SK-N-SH treated with all-trans-retinoic acid at 6 μM for 48 hours (cell line): ENCODE data around the gene TP53.
"Not testable (repeated sequence)": the region's sequence is repeated elsewhere in the genome, so short reads cannot be mapped to it uniquely, and the experiment has no call there.

Experiments
- ARNTL ChIP-seq: fragments of 450-650 bp; formaldehyde crosslinking; IDR thresholded peaks from 2 replicates; pipeline ENCODE4 v1.5.0; 2020; ENCODE audit warnings: low read depth, mild to moderate bottlenecking, moderate library complexity, borderline replicate concordance
- CSDC2 ChIP-seq: fragments of 250-450 bp; sonication (Bioruptor Pico); IDR thresholded peaks from 2 replicates; pipeline ENCODE4 v1.5.0; 2020; ENCODE audit warnings: mild to moderate bottlenecking, moderate library complexity
- TF ChIP-seq, protein P1 (sequence below): fragments of 250-450 bp; sonication (Bioruptor Pico); IDR thresholded peaks from 2 replicates; pipeline ENCODE4 v1.5.0; 2020; ENCODE audit warnings: mild to moderate bottlenecking, moderate library complexity
- TF ChIP-seq, protein P2 (sequence below): fragments of 250-450 bp; sonication (Bioruptor Pico); IDR thresholded peaks from 2 replicates; pipeline ENCODE4 v1.8.0; 2021; ENCODE audit warnings: low read depth, mild to moderate bottlenecking, moderate library complexity, borderline replicate concordance

GRCh38 chr17:7641635-7642034 is 45.7 kb downstream of the TP53 start:
- TF ChIP-seq, protein P1, sequence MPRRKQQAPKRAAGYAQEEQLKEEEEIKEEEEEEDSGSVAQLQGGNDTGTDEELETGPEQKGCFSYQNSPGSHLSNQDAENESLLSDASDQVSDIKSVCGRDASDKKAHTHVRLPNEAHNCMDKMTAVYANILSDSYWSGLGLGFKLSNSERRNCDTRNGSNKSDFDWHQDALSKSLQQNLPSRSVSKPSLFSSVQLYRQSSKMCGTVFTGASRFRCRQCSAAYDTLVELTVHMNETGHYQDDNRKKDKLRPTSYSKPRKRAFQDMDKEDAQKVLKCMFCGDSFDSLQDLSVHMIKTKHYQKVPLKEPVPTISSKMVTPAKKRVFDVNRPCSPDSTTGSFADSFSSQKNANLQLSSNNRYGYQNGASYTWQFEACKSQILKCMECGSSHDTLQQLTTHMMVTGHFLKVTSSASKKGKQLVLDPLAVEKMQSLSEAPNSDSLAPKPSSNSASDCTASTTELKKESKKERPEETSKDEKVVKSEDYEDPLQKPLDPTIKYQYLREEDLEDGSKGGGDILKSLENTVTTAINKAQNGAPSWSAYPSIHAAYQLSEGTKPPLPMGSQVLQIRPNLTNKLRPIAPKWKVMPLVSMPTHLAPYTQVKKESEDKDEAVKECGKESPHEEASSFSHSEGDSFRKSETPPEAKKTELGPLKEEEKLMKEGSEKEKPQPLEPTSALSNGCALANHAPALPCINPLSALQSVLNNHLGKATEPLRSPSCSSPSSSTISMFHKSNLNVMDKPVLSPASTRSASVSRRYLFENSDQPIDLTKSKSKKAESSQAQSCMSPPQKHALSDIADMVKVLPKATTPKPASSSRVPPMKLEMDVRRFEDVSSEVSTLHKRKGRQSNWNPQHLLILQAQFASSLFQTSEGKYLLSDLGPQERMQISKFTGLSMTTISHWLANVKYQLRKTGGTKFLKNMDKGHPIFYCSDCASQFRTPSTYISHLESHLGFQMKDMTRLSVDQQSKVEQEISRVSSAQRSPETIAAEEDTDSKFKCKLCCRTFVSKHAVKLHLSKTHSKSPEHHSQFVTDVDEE (CRISPR knock-in tag) = not testable (repeated sequence)
- not testable (repeated sequence) for TF ChIP-seq CSDC2; ARNTL (CRISPR knock-in tag)
- TF ChIP-seq, protein P2, sequence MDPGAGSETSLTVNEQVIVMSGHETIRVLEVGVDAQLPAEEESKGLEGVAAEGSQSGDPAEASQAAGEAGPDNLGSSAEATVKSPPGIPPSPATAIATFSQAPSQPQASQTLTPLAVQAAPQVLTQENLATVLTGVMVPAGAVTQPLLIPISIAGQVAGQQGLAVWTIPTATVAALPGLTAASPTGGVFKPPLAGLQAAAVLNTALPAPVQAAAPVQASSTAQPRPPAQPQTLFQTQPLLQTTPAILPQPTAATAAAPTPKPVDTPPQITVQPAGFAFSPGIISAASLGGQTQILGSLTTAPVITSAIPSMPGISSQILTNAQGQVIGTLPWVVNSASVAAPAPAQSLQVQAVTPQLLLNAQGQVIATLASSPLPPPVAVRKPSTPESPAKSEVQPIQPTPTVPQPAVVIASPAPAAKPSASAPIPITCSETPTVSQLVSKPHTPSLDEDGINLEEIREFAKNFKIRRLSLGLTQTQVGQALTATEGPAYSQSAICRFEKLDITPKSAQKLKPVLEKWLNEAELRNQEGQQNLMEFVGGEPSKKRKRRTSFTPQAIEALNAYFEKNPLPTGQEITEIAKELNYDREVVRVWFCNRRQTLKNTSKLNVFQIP (CRISPR knock-in tag) = not testable (repeated sequence)
